Glomerular visceral epithelial cell (primary cell): Measurements from ENCODE around the gene SDSL.

Source experiments
- DNase-seq: peaks from one replicate; pipeline ENCODE4 v3.0.0-alpha.2; 2016; ENCODE audit errors: extremely low spot score

Gene SDSL

GRCh38 chr12:113480336-113480971, 58.3 kb downstream of the SDSL start:
- DNase-seq: no peak

- no peak for DNase-seq
Measured at GRCh38 chr12:113482334-113482733, 60.2 kb downstream of the SDSL start.

- DNase-seq: no peak
Measured at GRCh38 chr12:113485330-113485729, 63.1 kb downstream of the SDSL start.

- DNase-seq: no peak
Measured at GRCh38 chr12:113486722-113487121, 64.5 kb downstream of the SDSL start.
